GM18526 (cell line): ENCODE measurements around the gene GLB1L3.

Experiments used
- POLR2A ChIP-seq: IDR thresholded peaks from 3 replicates; pipeline ENCODE4 v1.6.1; 2011; ENCODE audit not compliant: insufficient read length; ENCODE audit errors: extremely low read depth

GLB1L3 gene

DNA sequence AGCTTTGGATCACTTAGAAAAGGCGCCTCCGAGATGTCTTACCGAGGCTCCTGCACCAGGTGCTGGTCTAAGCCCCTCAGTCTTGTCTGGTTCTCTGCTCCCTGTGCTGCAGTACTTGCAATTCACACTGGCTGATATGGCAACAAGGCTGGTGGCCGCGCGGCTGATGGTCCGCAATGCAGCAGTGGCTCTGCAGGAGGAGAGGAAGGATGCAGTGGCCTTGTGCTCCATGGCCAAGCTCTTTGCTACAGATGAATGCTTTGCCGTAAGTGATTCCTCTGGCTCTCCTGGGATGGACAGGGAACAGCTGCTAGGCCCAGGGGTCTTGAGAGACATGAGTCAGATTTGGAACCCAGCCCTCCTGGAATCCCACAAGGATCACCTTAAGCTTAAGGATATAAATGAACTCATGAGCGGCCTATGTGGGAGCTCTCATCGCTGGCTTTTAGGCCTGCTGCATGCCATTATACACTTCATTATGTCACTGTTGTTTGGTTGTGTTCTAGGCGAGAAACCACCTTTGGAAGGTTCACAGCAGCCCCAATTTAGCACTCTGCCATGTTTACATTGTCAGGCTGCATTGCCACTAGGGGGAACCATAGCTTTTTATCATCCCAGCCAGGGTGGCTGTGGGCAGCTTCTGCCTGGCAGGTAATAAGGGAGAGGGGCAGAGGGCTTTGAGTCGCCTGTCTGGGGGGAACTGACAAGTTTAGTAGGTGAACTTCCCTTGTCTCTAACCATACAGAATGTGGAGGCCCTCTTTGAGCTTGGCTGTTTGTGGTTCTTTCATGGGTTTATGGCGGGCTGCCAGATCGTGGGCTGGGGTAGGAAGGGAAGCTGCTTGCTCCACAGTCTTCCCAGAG lies 14.3 kb upstream of the GLB1L3 start:
- no peak for TF ChIP-seq POLR2A

GRCh38 chr11:134264966-134265764 lies 11.0 kb upstream of the GLB1L3 start:
- no peak for TF ChIP-seq POLR2A

GRCh38 chr11:134266440-134266839 lies 9.7 kb upstream of the GLB1L3 start:
- TF ChIP-seq POLR2A, result no peak

GRCh38 chr11:134266841-134267251 lies 9.3 kb upstream of the GLB1L3 start:
- no peak for TF ChIP-seq POLR2A

GRCh38 chr11:134267461-134267860 lies 8.7 kb upstream of the GLB1L3 start:
- no peak for TF ChIP-seq POLR2A

GRCh38 chr11:134267966-134268365 lies 8.2 kb upstream of the GLB1L3 start:
- no peak for TF ChIP-seq POLR2A

DNA sequence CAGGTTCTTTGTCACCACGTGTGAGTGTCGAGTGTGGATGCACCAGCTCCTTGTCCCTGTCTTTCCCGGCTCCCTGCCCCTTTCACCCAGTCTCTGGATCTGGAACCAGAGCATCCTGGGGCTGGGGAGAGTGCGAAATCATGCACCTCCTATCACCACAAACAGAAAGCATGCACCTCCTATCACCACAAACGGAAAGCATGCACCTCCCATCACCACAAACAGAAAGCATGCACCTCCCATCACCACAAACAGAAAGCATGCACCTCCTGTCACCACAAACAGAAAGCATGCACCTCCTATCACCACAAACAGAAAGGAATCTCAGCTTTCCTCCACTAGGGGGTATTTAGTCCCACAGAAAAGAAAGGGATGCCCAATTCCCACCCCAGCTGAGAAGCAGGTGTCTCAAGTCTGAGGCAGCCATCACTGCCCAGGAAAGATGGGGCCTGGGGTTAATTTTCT lies 5.9 kb upstream of the GLB1L3 start:
- TF ChIP-seq POLR2A, result no peak

DNA sequence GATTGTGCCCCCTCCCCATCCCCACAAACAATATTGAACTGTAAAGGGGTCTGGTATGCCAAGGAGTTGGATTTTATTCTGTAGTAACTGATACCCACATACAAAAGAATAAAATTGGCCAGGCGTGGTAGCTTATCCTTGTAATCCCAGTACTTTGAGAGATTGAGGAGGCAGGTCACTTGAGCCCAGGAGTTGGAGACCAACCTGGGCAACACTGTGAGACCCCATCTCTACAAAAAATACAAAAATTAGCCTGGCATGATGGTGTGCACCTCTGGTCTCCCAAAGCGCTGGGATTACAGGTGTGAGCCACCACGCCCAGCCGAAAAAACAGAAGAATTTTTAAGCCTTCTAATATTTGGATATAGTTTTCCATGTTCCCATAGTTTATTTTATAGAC lies 4.2 kb upstream of the GLB1L3 start:
- no peak for TF ChIP-seq POLR2A

GRCh38 chr11:134272381-134273316 lies 3.5 kb upstream of the GLB1L3 start:
- no peak for TF ChIP-seq POLR2A

DNA sequence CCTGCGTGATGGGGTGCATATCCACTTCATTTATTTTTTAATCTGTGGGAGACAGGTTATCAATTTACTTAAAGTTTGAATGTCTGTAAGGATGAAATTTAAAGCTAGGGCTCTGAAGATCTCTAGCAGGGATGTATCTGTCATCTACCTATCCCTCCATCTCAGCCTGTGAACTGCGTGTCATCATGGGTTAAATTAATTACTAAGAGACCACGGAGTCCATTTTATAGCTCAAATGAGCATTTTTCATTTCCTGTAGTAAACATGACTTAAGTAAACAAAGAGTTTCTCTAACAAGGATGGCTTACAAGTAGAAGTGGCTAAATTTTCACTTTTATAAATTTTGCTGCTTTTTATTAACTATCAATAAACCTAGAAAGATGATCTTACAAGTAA lies 2.9 kb upstream of the GLB1L3 start:
- TF ChIP-seq POLR2A, result no peak

- TF ChIP-seq POLR2A, result no peak
Observed at GRCh38 chr11:134275188-134275533, 1.0 kb upstream of the GLB1L3 start.

DNA sequence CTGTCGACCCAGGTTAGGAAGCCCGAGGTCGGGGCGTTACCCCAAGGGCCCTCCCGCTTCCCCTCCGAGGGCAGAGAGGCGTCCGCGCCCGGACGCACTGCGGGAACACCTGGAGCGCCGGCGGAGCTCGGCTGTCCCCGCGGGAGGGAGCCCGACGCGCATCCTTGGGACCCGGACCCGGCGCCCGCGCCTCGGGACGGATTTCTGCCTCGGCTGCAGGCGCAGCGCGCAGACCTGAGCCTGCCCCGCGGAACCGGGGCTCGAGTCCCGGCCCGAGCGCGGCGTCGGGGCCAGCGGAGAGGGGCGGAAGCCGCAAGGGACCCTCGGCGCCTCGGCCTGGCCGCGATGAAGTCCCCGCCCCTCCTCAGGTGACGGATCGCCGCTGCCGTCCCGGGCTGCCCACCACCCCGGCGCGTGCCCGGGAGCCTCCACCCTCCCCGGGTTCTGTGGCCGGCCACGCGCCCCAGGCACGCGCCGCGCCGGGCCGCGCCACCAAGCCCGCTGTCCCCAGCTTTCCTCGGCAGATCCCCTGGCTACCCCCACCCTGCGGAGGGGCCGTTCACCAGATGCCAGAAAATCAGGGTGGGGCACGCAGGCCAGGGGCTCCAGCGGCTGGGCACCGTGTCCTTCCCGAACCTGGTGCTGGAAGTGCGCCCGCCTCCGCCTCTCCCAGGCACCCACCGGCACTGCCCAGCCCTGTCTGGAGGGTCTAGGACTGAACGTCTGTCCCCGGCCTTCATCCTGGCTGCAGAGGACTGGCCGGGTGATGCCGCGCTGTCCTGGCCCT lies 410 bp downstream of the GLB1L3 start:
- TF ChIP-seq POLR2A, result no peak

DNA sequence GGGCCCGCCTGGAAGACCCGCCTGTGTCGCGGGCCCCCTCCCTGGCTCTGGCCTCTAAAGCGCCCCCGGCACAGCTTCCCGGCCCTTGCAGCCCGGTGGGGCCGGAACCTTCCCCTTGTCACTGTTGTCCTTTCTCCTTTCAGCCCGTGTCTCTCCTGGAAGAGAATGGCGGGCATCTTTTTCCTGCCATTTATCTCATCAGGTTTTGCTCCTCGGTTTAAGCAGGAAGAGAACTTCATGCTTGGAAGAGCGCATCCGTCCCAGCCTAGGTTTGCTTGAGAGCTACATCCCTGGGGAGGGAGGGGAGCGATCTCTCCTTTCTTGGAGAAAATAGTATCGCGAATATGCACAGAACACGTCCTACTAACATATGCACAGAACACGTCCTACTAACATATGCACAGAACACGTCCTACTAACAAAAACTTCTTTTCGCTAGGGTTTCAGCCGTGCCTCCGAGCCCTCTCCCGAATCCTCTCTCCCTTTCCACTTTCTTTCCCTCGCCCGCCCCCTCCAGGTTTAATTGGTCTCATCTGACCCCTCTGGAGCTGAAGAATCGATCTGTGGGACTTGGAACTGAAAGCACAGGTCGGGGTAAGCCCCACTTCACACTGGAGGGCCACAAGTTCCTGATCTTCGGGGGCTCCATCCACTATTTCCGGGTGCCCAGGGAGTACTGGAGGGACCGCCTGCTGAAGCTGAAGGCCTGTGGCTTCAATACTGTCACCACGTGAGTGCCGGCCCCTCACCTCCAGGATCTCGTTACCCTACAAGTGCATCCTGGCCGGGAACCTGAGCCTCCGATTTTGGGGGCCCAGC lies 1.2 kb downstream of the GLB1L3 start:
- TF ChIP-seq POLR2A, result no peak

GRCh38 chr11:134278356-134278755 lies 2.2 kb downstream of the GLB1L3 start:
- no peak for TF ChIP-seq POLR2A
